ENCODE results near the gene PITPNC1.
"Not testable (repeated sequence)": the region's sequence is repeated elsewhere in the genome, so short reads cannot be mapped to it uniquely, and the experiment has no call there.

The PITPNC1 gene

DNA sequence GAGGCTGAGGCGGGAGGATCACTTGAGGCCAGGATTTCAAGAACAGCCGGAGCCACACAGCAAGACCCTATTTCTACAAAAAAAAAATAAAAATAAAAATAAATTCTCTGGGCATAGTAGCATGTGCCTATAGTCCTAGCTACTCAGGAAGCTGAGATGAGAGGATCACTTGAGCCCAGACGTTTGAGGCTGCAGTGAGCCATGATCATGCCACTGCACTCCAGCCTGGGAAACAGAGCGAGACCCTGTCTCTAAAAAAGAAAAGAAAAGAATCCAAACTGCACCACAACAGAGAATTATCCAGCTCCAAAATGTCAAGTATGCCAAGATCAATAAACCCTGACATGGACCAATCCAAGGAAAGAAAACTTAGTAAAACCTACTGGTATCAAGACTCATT, 261.8 kb downstream of the PITPNC1 start:
- no peak for DNase-seq (ENCODE audit: low read depth in 1 of 2, low spot score in 1 of 2)

DNA sequence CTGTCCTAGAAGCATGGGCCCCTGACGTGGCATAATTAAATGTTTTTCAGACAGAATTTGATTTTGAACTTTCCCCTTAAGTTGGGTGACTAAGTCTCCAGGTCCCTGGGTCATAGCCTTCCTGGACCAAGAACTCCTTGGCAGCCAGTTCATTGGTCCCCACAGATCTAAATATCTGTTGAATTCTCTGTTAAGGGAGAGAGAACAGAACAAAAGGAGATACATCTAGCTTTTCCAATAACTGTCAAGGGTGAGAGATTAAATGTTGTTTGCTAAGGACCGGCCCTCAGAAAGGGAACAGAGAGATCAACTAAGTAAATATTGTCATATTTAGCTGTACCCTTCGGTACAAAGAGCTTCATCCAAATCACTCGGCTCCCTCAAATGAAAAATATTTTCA, 262.5 kb downstream of the PITPNC1 start:
- no peak for DNase-seq (ENCODE audit: low read depth in 1 of 2, low spot score in 1 of 2)

DNA sequence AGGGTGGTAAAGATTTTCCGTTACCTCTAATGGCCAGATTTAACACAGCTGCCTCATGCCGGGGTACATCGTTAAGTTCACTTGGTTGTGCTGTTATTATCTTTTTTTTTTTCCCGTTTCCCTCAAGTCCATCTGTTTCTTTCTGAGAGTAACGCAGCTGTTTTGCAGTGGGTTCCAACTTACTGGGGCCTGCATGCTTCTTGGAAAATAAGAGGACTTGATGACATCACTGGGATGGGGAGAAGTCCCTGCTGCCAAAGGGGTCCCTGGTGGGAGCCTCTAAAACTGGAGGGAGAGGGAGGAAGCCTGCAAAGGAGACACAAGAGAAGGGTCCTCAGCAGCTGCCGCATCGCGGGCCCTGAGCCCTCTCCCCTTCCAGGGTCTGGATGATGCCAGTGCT, 262.9 kb downstream of the PITPNC1 start:
- DNase-seq (ENCODE audit: low read depth in 1 of 2, low spot score in 1 of 2) = no peak

- no peak for DNase-seq (ENCODE audit: low read depth in 1 of 2, low spot score in 1 of 2)
Measured at GRCh38 chr17:67642488-67642887, 265.4 kb downstream of the PITPNC1 start.

- no peak for DNase-seq (ENCODE audit: low read depth in 1 of 2, low spot score in 1 of 2)
Measured at GRCh38 chr17:67644061-67644460, 267.0 kb downstream of the PITPNC1 start.

DNA sequence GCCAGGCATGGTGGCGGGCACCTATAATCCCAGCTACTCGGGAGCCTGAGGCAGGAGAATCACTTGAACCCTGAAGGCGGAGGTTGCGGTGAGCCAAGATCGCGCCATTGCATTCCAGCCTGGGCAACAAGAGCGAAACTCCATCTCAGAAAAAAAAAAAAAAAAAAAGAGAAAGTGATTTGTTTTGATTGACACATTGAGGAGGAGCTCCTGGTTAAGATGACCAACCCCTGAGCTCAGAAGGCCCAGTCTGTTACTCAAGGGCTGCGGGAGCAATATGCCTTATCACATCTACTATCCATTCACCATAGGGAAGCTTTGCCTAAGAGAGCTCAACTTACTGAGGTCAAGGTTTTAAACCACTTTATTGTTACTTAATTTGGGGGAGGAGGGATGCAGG, 268.1 kb downstream of the PITPNC1 start:
- DNase-seq (ENCODE audit: low read depth in 1 of 2, low spot score in 1 of 2) = not testable (repeated sequence)

- no peak for DNase-seq (ENCODE audit: low read depth in 1 of 2, low spot score in 1 of 2)
Measured at GRCh38 chr17:67646472-67646871, 269.4 kb downstream of the PITPNC1 start.

DNA sequence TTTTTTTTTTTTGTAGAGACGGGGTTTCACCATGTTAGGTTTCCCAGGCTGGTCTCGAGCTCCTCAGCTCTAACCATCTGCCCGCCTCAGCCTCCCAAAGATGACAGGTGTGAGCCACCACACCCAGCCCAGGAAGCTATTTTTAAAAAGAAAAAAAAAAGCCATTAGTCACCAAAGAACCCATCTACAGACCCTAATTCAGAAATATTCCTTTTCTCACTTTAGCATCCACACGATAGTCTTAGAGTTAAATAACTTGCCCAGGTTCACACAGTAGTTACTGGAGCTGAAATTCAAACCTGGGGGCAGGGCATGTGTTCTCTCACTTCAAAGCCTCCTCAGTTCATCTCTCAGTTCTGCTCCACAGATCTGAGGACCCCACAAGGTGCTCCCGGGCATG, 270.4 kb downstream of the PITPNC1 start:
- no peak for DNase-seq (ENCODE audit: low read depth in 1 of 2, low spot score in 1 of 2)

GRCh38 chr17:67648032-67648905, 271.2 kb downstream of the PITPNC1 start:
- DNase-seq (ENCODE audit: low read depth in 1 of 2, low spot score in 1 of 2) = no peak

DNA sequence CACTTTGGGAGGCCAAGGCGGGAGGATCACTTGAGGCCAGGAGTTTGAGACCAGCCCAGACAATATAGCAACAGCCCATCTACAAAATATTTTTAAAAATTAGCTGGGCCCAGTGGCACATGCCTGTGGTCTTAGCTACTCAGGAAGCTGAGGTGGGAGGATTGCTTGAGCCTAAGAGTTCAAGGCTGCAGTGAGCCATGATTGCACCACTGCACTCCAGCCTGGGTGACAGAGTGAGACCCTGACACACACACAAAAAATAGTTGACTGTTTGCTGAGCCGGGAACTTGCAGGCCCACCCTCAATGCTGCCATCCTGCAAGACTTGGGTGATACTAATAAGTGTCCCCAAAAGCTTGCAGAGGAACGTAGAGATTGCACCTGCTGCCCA, 271.8 kb downstream of the PITPNC1 start:
- not testable (repeated sequence) for DNase-seq (ENCODE audit: low read depth in 1 of 2, low spot score in 1 of 2)

DNA sequence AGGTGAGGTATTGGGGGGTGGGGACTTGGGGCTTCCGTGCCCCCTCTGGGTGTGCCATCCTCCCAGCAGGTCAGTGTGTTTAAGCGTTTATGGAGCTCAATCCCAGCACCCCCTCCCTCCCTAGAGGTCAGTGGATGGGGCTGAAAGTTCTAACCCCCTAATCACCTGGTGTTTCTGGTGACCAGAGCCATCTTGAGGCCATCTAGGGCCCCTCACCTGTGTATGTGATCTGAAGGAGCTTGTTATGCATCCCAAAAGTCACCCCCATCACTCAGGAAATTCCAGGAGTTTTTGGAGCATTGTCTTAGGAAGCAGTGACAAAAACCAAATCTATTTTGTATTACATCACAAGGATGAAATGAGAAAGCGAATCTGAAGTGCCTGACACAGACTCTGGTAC, 272.8 kb downstream of the PITPNC1 start:
- no peak for DNase-seq (ENCODE audit: low read depth in 1 of 2, low spot score in 1 of 2)

- not testable (repeated sequence) for DNase-seq (ENCODE audit: low read depth in 1 of 2, low spot score in 1 of 2)
Measured at GRCh38 chr17:67651218-67651579, 274.1 kb downstream of the PITPNC1 start.

DNA sequence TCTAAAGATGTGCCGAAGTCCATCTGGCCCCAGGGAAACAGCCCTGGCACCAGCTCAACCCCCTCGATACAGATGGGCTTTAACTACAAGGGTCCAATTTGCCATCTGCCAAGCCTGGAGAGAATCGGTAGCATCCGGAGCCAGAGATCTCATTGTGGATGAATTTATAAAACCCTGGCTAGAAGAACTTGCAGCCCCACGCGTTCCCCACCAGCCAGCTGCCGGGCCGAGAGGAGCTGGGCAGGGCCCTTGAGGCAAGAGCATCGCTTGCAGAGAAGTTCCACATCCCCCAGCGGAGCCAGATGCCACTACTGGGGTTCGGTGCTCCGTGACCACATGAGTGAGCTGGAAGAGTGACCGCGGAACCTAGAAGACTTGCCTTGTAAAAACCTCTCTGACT, 275.4 kb downstream of the PITPNC1 start:
- DNase-seq (ENCODE audit: low read depth in 1 of 2, low spot score in 1 of 2) = no peak

- DNase-seq (ENCODE audit: low read depth in 1 of 2, low spot score in 1 of 2) = no peak
Measured at GRCh38 chr17:67655478-67656148, 278.5 kb downstream of the PITPNC1 start.

DNA sequence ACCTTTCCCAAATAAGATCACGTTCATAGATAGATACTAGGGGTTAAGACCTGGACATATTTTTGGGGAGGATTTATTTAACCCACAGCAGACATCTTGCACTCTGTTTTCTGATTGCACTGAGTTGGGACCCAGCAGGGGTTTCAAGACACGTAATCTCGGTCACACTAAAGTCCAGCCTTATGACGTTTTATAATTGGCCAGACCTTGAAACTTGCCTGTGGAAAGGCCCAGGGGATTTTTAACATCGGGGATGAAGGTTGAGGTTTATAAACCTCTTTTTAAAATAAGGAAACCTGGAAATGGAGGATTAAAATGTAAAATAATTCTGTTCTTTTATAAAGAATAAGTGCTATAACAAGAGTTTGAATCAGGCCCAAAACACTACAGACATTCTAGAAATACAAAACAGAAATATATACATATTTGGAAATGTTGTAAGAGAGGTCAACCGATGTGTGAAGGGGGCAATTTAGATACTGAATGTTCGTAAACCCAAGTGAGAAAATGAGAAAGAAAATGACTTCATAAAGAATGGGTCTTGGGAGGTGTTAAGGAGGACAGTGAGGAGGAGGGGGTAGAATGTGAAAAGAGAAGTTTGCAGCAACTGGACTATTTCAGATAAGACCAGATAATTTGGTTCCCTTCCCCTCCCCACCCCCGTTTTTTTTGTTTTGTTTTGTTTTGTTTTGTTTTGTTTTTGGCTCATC, 279.6 kb downstream of the PITPNC1 start:
- DNase-seq (ENCODE audit: low read depth in 1 of 2, low spot score in 1 of 2) = no peak

- DNase-seq (ENCODE audit: low read depth in 1 of 2, low spot score in 1 of 2) = no peak
Measured at GRCh38 chr17:67657596-67657995, 280.5 kb downstream of the PITPNC1 start.

DNA sequence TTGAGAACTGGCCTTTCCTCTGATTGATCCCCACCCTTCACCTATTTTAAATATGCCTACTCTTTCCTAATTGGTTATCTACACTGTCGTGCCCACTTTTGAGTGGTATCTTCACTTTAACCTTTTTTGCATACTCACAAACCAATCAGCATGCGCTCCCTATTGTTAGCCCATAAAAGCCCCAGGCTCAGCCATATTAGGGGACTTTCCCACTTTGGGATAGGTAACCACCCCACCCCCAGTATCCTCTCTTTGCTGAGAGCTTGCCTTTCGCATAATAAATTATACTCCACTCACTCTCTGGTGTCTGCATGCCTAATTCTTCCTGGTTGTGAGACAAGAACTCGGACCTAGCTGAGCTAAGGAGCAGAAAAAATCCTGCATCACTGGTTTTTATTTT, 281.2 kb downstream of the PITPNC1 start:
- DNase-seq (ENCODE audit: low read depth in 1 of 2, low spot score in 1 of 2) = no peak

GRCh38 chr17:67659028-67659427, 281.9 kb downstream of the PITPNC1 start:
- DNase-seq (ENCODE audit: low read depth in 1 of 2, low spot score in 1 of 2) = no peak

DNA sequence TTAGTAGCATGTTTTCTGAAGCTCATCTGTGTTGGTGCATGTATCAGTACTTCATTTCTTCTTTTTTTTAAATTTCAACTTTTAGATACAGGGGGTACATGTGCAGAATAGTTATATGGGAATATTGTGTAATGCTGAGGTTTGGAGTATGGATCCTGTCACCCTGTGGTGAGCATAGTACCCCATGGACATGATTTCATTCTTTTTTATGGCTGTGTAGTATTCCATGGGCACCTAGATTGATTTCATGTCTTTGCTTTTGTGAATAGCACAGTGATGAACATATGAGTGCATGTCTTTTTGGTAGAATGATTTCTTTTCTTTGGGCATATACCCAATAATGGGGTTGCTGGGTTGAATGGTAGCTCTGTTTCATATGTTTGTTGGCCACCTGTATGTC, 285.6 kb downstream of the PITPNC1 start:
- no peak for DNase-seq (ENCODE audit: low read depth in 1 of 2, low spot score in 1 of 2)

DNA sequence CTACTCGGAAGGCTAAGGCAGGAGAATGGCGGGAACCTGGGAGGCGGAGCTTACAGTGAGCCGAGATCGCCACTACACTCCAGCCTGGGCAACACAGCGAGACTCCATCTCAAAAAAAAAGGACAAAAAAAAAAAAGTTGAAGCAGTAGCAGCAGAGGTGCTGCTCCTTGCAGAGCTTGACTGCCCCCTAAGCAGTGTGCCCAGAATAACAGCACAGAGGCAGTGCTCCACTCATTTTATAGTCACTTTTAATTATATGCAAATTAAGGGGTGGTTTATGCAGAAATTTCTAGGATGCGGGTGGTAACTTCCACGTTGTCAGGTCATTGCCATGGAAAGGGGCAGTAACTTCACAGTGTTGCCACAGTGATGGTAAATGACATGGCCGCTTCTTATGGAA, 286.4 kb downstream of the PITPNC1 start:
- no peak for DNase-seq (ENCODE audit: low read depth in 1 of 2, low spot score in 1 of 2)

GRCh38 chr17:67666028-67666427, 288.9 kb downstream of the PITPNC1 start:
- no peak for DNase-seq (ENCODE audit: low read depth in 1 of 2, low spot score in 1 of 2)

DNA sequence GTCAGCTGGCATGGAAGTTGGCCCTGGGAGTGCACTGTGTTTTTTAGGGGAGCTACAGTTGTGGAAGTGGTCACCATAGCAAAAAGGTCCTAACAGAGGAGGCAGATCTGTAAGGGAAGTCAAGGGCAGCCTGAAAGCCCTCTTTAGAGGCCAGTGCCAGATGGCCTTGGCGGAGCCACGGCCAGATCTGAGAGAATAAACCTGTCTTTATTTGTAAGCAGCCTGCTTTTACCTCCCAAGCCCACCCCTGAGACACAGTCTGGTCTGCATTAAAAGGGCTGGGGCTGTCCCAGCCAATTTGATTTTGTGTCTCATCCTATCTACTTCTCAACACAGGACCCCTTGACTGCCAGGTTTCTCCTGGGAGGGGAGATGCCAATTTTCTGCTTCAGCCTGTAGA, 289.6 kb downstream of the PITPNC1 start:
- no peak for DNase-seq (ENCODE audit: low read depth in 1 of 2, low spot score in 1 of 2)
